ENCODE results near the gene BAIAP2. TPM values are rescaled to one million over a fixed set of nuclear protein-coding genes. Genes with fewer than 3 reads are reported as not detected.
A peak's percentile ranks its signal among the peaks of the same experiment; 100 is the strongest.

The BAIAP2 gene
- total and polyA plus RNA-seq, 2 of the 13 experiments (the other 11 are each of a cell fraction or from before 2014, with no cell fraction given), result 22.5 to 24.0 TPM

- no peaks in the 10 kb centered on the region for H3K36me3 ChIP-seq (replicated peaks in 1 of 2; ENCODE audit: control insufficient read depth in 1 of 2, insufficient read depth in 2 of 2, low read length in 2 of 2)
- POLR2A ChIA-PET, result interaction anchor here (1.0 to 2.4 kb wide), 7 partner anchors 11 to 106 kb away, joined by 3 to 19 read pairs (median 4); partner anchors contain the start of gene CHMP6
- BruUV-seq (replicated peaks), result no TSS peak
- H2AFZ ChIP-seq (ENCODE audit: low read length), result no peak overlapping the region
- H3K9ac ChIP-seq (ENCODE audit: insufficient read depth, low read depth, low read length), result peak overlapping the region; percentile 56
- no peaks in the 10 kb centered on the region for H3K27me3 ChIP-seq (ENCODE audit: control insufficient read depth in 1 of 2, insufficient read depth in 2 of 2, low read length in 2 of 2)
- H3K4me1 ChIP-seq (ENCODE audit: insufficient read depth, low read length), result peaks cover 49% of the 10 kb centered on the region
- H3K4me2 ChIP-seq (ENCODE audit: low read depth, low read length), result peak overlapping the region; percentile 48
- DNase-seq (ENCODE audit: low spot score) (peak; percentile 90), FAIRE-seq (peak; percentile 60), ATAC-seq (peak; percentile 45)
- no peaks in the 10 kb centered on the region for H3K79me2 ChIP-seq (ENCODE audit: insufficient read depth, low read length)
- intact Hi-C loops (cut with micrococcal nuclease; ENCODE audit: unreplicated experiment), result no loop called here
- CTCF ChIA-PET (ENCODE audit: low intra/inter-chr PET ratio, low total read pairs), result no interaction called here
- H3K27ac ChIP-seq (ENCODE audit: extremely low read length, insufficient read depth, low read length), result peak overlapping the region; percentile 33
- H4K20me1 ChIP-seq (ENCODE audit: insufficient read depth, low read length), result no peaks in the 10 kb centered on the region
- H3K4me3 ChIP-seq (replicated peaks in 1 of 3; ENCODE audit: insufficient read depth in 1 of 3, low read depth in 2 of 3, low read length in 3 of 3), result peak overlapping the region in 1 of 3 experiments; percentile 15; a peak in 1 of 6 replicates
- in situ Hi-C loops (cut with HindIII; ENCODE audit: extremely low pct_ligation_motif_present, low pct_unique_long_range_greater_than_20kb), result loop anchor here (5.0 kb wide), 1 partner anchor 107 kb away; no protein-coding TSS in a partner anchor
- WGBS (ENCODE audit: low lambda C conversion rate), result 54% methylated on average over 30 of the region's 33 CpGs
- no peaks in the 10 kb centered on the region for H3K9me3 ChIP-seq (ENCODE audit: low read length)
- TF ChIP-seq EP300 (IDR thresholded peaks at IDR 0.05; ENCODE audit: low read depth in 2 of 2, low read length in 2 of 2) (peak in 1 of 2 experiments; percentile 25; a peak in 1 of 4 replicates), EP300 (CRISPR knock-in tag; IDR thresholded peaks at IDR 0.05; ENCODE audit: borderline replicate concordance) (no peak), ZNF280B (CRISPR knock-in tag; IDR thresholded peaks at IDR 0.05; ENCODE audit: borderline replicate concordance) (0 out of 2 replicates have a peak, but pooled peaks have one; percentile 9), KDM2A (CRISPR knock-in tag; IDR thresholded peaks at IDR 0.05; ENCODE audit: borderline replicate concordance, low read depth) (peak; percentile 37; the same call in 1 of the 2 replicates), RBM22 (optimal IDR thresholded peaks at IDR 0.05; ENCODE audit: low read length) (peak; percentile 90), ZBTB4 (CRISPR knock-in tag; IDR thresholded peaks at IDR 0.05; ENCODE audit: borderline replicate concordance) (0 out of 2 replicates have a peak, but pooled peaks have one; percentile 20), ZGPAT (CRISPR knock-in tag; IDR thresholded peaks at IDR 0.05) (no peak), RBFOX2 (IDR thresholded peaks at IDR 0.05; ENCODE audit: low read depth, low read length) (no peak), ATF5 (CRISPR knock-in tag; IDR thresholded peaks at IDR 0.05; ENCODE audit: low read depth) (no peak), AGO2 (optimal IDR thresholded peaks at IDR 0.05; ENCODE audit: low read depth, low read length) (peak; percentile 39), ZNF713 (CRISPR knock-in tag; IDR thresholded peaks at IDR 0.05) (no peak), TFAP4 (IDR thresholded peaks at IDR 0.05; ENCODE audit: borderline replicate concordance, low read depth) (0 out of 2 replicates have a peak, but pooled peaks have one; percentile 65), NR1H2 (CRISPR knock-in tag; IDR thresholded peaks at IDR 0.05; ENCODE audit: borderline replicate concordance, low read depth) (no peak), MXI1 (IDR thresholded peaks at IDR 0.05; ENCODE audit: borderline replicate concordance, low read depth, low read length) (peak; percentile 87; the same call in 2 of the 3 replicates)
Measured at GRCh38 chr17:81094509-81095382, 59.8 kb downstream of the BAIAP2 start.
